GM21381 (cell line): ENCODE results near the gene TBRG4.
"Not testable (repeated sequence)": the region's sequence is repeated elsewhere in the genome, so short reads cannot be mapped to it uniquely, and the experiment has no call there.

Source experiments
- ATAC-seq: cut with Tn5 transposase; IDR thresholded peaks from one replicate; pipeline ENCODE4 v1.9.1; 2021; ENCODE audit warnings: mild to moderate bottlenecking, moderate library complexity; ENCODE audit not compliant: unreplicated experiment

TBRG4 gene

DNA sequence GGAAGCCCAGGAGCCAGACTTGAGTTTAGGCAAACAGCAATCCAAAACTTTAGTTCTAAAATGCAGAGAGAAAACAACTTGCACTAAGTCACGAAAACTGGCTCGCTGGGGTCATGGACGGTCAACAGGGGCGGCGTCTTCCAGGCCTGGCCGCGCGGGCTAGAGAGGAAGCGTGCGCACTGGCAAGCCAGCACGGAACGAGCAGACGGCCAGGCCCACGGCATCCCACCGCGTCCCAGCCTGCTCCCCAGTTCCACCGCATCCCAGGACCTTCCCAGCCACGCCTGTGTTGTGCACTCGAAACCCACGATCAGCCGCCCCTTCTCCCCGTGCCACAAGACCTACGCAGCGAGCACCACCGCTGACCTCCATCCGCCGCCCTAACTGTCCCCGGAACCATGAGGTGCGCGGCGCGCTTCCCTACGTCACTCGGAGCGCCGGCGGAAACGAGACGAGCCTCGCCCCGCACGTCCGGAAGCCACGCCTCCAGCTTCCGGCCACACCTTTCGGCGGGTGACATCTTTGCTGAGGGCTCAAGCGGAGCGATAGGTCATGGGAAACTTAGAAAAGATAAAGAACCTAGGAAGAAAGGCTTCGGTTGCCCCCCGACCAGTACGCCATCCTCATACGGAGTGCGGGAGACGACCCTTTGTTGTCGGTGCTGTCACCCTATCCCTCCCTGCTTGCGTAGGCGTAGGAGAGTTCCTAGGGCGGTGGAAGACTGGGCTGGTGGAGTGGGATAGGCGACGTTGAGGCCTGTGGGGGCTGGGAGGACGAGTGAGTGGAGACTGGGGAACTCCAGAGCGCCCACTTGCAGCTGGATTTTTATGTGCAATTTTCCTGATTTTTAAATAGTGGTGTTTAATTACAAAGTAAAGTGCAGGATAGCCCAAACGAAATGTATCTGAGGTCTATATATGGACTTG, at the start of gene TBRG4:
Gene TBRG4, minus strand, starts transcription at position 400 of the 926 bp plus-strand sequence. CDS start 2,460 bp downstream, outside the sequence.
- ATAC-seq = peak; percentile 94

DNA sequence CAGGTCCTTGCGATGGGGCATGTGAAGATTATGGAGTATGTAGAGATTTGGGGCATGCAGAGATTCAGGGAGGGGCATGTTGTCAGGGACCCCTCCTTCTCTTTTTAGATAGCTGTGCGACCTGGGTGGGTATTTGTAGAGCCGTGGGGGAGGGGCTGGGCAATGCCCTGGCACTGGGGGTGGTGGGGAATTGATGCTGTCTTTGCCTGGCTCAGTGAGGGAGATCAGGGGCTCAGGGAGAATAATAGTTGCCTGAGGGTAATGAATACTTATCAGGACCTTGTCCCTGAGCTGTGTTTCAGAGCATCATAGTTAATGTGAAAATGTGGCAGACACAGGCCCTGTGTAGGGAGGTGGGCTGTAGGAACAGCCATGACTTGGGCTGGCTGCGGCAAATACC, 49.6 kb upstream of the TBRG4 start:
- ATAC-seq = no peak

DNA sequence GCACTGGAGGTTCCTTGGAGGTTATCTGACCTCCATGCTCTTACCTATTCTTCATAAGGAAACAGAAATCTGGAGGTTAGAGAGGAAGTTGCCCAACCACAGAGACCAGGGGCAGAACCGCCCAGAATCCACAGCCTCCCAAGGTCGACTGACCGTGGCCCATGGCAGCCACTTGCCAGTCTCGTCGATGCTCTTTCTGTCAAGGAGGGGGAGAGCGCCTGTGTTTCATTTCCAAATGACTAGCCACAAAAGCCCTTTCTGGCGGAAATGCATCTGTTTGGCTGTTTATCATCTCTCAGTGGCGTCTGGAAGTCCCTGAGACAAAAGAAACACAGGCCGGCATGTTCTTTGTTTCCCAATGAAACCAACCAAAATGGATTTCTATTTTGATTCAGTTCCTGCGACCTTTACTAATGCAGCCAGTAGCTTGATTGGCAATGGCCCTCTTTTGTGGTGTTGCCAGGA, 49.0 kb upstream of the TBRG4 start:
- no peak for ATAC-seq

- no peak for ATAC-seq
These were observed 47.8 kb upstream of the TBRG4 start for GRCh38 chr7:45159296-45159695.

DNA sequence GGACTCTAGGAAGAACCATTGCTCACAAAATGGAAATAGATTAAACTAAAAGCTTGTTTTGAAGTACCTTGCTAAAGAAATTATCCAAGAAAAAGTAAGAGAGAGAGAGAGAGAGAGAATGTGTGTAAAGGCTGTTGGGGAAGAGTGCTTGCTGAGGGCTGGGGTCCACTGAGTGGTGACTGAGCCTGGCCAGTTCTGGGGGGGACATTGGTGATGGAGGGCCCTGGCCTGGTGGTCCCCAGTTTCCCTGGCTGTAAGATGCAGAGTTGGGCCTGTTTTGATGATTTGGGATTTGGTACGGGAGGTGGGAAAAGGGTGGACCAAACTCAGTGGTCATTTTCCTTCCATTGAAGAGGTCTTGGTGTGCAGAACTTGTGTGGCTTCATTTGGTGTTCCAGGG, 47.0 kb upstream of the TBRG4 start:
- ATAC-seq = no peak

- ATAC-seq = no peak
These were observed 46.3 kb upstream of the TBRG4 start, which contains the start of gene RAMP3 for GRCh38 chr7:45157653-45158401. TSS of gene RAMP3 (plus strand) at chr7:45157791. CDS start at chr7:45157829, 38 bp downstream.

DNA sequence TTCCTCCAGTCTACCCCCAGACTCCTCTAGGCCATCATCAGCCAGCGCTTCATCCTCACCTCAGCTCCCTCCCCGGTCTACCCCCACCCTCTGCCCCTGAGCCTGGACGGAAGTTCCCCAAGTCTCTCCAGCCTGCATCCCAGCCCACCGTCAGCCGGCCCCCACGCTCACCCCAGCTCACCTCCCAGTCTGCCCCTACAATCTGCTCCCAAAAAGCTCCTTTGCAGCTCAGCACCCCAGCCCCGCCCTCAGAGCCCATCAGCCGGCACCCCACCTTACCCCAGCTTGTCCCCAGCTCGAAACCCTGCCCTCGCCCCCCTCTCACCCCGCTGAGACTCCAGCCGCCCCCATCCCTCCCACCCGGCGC, 45.8 kb upstream of the TBRG4 start:
- ATAC-seq = no peak

GRCh38 chr7:45156516-45157272, 45.2 kb upstream of the TBRG4 start:
- ATAC-seq = no peak

GRCh38 chr7:45155941-45156340, 44.4 kb upstream of the TBRG4 start:
- ATAC-seq = no peak

- no peak for ATAC-seq
These were observed 43.9 kb upstream of the TBRG4 start for GRCh38 chr7:45155357-45155900.

GRCh38 chr7:45153861-45154260, 42.4 kb upstream of the TBRG4 start:
- not testable (repeated sequence) for ATAC-seq

DNA sequence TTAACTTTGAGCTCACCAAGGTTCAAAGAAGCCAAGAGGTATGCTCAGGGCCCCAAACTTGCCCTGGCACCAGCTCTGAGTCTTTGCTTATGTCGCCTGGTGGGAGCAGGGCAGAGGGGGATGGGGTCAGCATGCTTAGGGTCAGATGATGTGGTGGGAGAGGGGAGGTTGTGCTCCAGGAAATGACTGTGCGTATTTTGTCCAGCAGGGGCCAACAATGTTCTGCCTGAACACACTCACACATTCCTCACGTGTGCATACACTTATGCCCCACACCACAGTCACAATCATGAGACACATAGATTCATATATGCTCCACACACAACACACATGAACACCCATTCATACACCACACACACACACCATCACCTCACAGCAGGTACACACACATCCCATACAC, 41.7 kb upstream of the TBRG4 start:
- no peak for ATAC-seq

DNA sequence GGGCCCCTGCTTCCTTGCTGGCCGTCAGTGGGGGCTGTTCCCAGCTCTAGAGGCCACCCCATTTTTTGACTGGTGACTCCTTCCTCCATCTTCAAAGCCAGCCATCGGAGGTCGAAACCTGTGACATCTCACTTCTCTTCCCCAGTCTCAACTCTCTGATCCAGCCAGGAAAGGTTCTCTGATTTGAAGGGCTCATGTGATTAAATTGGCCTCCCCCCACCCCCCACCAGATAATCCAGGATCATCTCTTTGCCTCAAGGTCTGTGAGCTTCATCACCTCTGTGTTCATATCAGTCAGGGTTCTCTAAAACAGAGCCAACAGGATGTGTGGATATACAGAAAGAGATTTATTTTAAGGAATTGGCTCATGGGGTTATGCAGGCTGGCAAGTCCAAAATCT, 40.5 kb upstream of the TBRG4 start:
- no peak for ATAC-seq

GRCh38 chr7:45151131-45151684, 39.7 kb upstream of the TBRG4 start:
- ATAC-seq = no peak

- ATAC-seq = no peak
These were observed 38.7 kb upstream of the TBRG4 start for GRCh38 chr7:45150199-45150598.

- no peak for ATAC-seq
These were observed 38.1 kb upstream of the TBRG4 start for GRCh38 chr7:45149606-45150005.

- no peak for ATAC-seq
These were observed 37.1 kb upstream of the TBRG4 start for GRCh38 chr7:45148653-45148973.

GRCh38 chr7:45147858-45148652, 36.6 kb upstream of the TBRG4 start:
- ATAC-seq = no peak

GRCh38 chr7:45146531-45147379, 35.3 kb upstream of the TBRG4 start:
- ATAC-seq = no peak
